ENCODE measurements around the gene CLPSL1. TPM values are rescaled to one million over a fixed set of nuclear protein-coding genes. Genes with fewer than 3 reads are reported as not detected.

Gene CLPSL1
- total RNA-seq, 1 experiment from 2014 or later, result not detected

GRCh38 chr6:35765739-35766138 is 15.1 kb upstream of the CLPSL1 start:
- H3K4me2 ChIP-seq (ENCODE audit: low read length), result no peak overlapping the region
- CTCF ChIA-PET, result no interaction called here
- intact Hi-C loops (cut with micrococcal nuclease), result no loop called here
- H3K9me2 ChIP-seq (replicated peaks; ENCODE audit: low read length), result no peaks in the 10 kb centered on the region
- H3K9ac ChIP-seq (ENCODE audit: low read length), result no peak overlapping the region
- no peak for ATAC-seq
- H3K4me1 ChIP-seq (ENCODE audit: insufficient read depth, low read length), result no peaks in the 10 kb centered on the region
- H3K27me3 ChIP-seq (ENCODE audit: low read length), result peaks cover 28% of the 10 kb centered on the region
- no peaks in the 10 kb centered on the region for H4K20me1 ChIP-seq (ENCODE audit: low read length)
- H3K27ac ChIP-seq (ENCODE audit: low read length), result no peak overlapping the region
- H3K36me3 ChIP-seq (ENCODE audit: low read depth, low read length), result no peaks in the 10 kb centered on the region
- DNase-seq, result no peak
- H3K9me3 ChIP-seq (ENCODE audit: low read length), result no peaks in the 10 kb centered on the region
- no peak overlapping the region for H3K4me3 ChIP-seq (ENCODE audit: low read length)
- no peak overlapping the region for H2AFZ ChIP-seq (ENCODE audit: low read length)
- TF ChIP-seq EZH2 (IDR thresholded peaks at IDR 0.05; ENCODE audit: low read length, unreplicated experiment) (no peak), EZH2phosphoT487 (IDR thresholded peaks at IDR 0.05; ENCODE audit: borderline replicate concordance, low read length) (no peak), CTCF (conservative IDR thresholded peaks at IDR 0.05; ENCODE audit: low read depth, low read length) (no peak)
- H3F3A ChIP-seq (ENCODE audit: low read length, unreplicated experiment), result no peaks in the 10 kb centered on the region
- POLR2A ChIA-PET (ENCODE audit: unreplicated experiment), result no interaction called here
- BruUV-seq (replicated peaks), result no TSS peak
- H3K79me2 ChIP-seq (ENCODE audit: low read length), result no peaks in the 10 kb centered on the region

- CTCF ChIA-PET, result no interaction called here
- Histone ChIP-seq H3K27ac (ENCODE audit: low read length) (no peak overlapping the region), H2AFZ (ENCODE audit: low read length) (no peak overlapping the region), H3F3A (ENCODE audit: low read length, unreplicated experiment) (no peaks in the 10 kb centered on the region), H3K4me1 (ENCODE audit: insufficient read depth, low read length) (no peaks in the 10 kb centered on the region), H3K4me3 (ENCODE audit: low read length) (no peak overlapping the region), H3K9me3 (ENCODE audit: low read length) (no peaks in the 10 kb centered on the region), H3K27me3 (ENCODE audit: low read length) (peaks cover 13% of the 10 kb centered on the region), H4K20me1 (ENCODE audit: low read length) (no peaks in the 10 kb centered on the region), H3K9me2 (replicated peaks; ENCODE audit: low read length) (no peaks in the 10 kb centered on the region), H3K79me2 (ENCODE audit: low read length) (no peaks in the 10 kb centered on the region), H3K9ac (ENCODE audit: low read length) (no peak overlapping the region), H3K36me3 (ENCODE audit: low read depth, low read length) (no peaks in the 10 kb centered on the region), H3K4me2 (ENCODE audit: low read length) (no peak overlapping the region)
- DNase-seq (no peak), ATAC-seq (no peak)
- POLR2A ChIA-PET (ENCODE audit: unreplicated experiment), result interaction anchor here (0.6 kb wide), 1 partner anchor 163 kb away, joined by 3 read pairs; no protein-coding TSS in a partner anchor
- TF ChIP-seq CTCF (conservative IDR thresholded peaks at IDR 0.05; ENCODE audit: low read depth, low read length) (no peak), EZH2phosphoT487 (IDR thresholded peaks at IDR 0.05; ENCODE audit: borderline replicate concordance, low read length) (no peak), EZH2 (IDR thresholded peaks at IDR 0.05; ENCODE audit: low read length, unreplicated experiment) (no peak)
- no TSS peak for BruUV-seq (replicated peaks)
- intact Hi-C loops (cut with micrococcal nuclease), result no loop called here
Measured at GRCh38 chr6:35769211-35769610, 11.6 kb upstream of the CLPSL1 start.

- Histone ChIP-seq H3K4me3 (ENCODE audit: low read length) (no peak overlapping the region), H3K27me3 (ENCODE audit: low read length) (no peaks in the 10 kb centered on the region; the same call in 1 of the 2 replicates), H3K4me1 (ENCODE audit: insufficient read depth, low read length) (no peaks in the 10 kb centered on the region), H3K9ac (ENCODE audit: low read length) (no peak overlapping the region), H4K20me1 (ENCODE audit: low read length) (no peaks in the 10 kb centered on the region), H3K9me2 (replicated peaks; ENCODE audit: low read length) (no peaks in the 10 kb centered on the region), H3K79me2 (ENCODE audit: low read length) (no peaks in the 10 kb centered on the region), H3K36me3 (ENCODE audit: low read depth, low read length) (no peaks in the 10 kb centered on the region), H3F3A (ENCODE audit: low read length, unreplicated experiment) (no peaks in the 10 kb centered on the region), H2AFZ (ENCODE audit: low read length) (no peak overlapping the region), H3K4me2 (ENCODE audit: low read length) (no peak overlapping the region), H3K27ac (ENCODE audit: low read length) (no peak overlapping the region), H3K9me3 (ENCODE audit: low read length) (no peaks in the 10 kb centered on the region)
- intact Hi-C loops (cut with micrococcal nuclease), result no loop called here
- TF ChIP-seq EZH2 (IDR thresholded peaks at IDR 0.05; ENCODE audit: low read length, unreplicated experiment) (no peak), CTCF (conservative IDR thresholded peaks at IDR 0.05; ENCODE audit: low read depth, low read length) (no peak), EZH2phosphoT487 (IDR thresholded peaks at IDR 0.05; ENCODE audit: borderline replicate concordance, low read length) (no peak)
- ChIA-PET CTCF (no interaction called here), POLR2A (ENCODE audit: unreplicated experiment) (no interaction called here)
- ATAC-seq (no peak), DNase-seq (no peak)
- no TSS peak for BruUV-seq (replicated peaks)
Measured at GRCh38 chr6:35771343-35771627, 9.5 kb upstream of the CLPSL1 start.

Measured in PC-3 (cell line).